CMK (cell line): ENCODE results near the gene ZNF267.
"Not testable (repeated sequence)": the region's sequence is repeated elsewhere in the genome, so short reads cannot be mapped to it uniquely, and the experiment has no call there.

ENCODE experiments used
- DNase-seq: peaks from one replicate; pipeline ENCODE4 v3.0.0-alpha.2; 2010; ENCODE audit warnings: low read depth

ZNF267 gene

DNA sequence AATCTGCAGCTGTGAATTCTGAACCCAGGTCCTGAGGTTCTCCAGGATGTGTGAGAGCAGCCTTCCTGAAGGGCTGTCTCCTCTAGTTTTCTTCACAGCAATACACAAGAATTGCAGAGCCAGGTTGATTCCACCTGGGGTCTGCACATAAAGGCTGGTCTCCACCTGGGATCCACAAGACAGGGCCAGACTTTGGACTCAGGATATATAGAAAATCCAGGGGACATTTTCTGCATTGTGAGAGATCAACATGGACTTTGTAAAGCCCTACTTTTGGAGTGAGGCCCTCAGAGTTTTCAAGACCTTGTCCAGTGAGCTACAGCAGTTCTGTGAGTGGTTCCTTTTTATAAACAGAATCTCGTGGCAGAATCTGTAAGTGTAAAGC lies 6.3 kb downstream of the ZNF267 start:
- DNase-seq: no peak

GRCh38 chr16:31880322-31880979 lies 6.8 kb downstream of the ZNF267 start:
- no peak for DNase-seq

DNA sequence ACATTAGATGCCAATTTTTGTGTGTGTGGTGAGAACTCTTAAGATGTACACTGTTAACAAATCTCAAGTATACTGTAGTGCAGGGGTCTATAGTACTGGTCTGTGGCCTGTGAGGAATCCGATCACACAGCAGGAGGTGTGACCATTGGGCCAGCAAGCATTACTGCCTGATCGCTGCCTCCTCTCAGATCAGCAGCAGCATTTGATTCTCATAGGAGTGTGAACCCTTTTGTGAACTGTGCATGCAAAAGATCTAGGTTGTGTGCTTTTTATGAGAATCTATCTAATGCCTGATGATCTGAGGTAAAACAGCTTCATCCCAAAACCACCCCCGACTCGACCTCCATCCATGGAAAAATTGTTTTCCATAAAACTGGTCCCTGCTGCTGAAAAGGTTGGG lies 12.6 kb downstream of the ZNF267 start:
- DNase-seq: no peak

DNA sequence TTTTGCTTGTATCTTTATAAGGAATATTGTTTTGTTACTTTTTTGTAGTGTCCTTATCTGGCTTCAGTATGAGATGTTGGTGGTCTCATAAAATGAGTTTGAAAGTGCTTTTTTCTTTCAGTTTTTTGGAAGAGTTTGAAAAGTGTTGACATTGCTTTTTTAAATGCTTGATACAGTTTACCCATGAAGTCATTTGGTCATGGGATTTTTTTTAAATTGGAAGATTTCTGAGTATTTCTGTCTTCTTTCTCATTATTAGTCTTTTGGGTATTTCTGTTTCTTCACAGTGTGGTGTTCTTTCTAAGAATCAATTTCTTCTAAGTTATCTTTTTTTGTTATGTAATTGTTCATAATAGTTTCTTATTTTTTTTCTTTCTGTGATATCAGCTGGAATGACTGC lies 15.1 kb downstream of the ZNF267 start:
- DNase-seq: no peak

GRCh38 chr16:31892111-31892510 lies 18.5 kb downstream of the ZNF267 start:
- not testable (repeated sequence) for DNase-seq

GRCh38 chr16:31893824-31894223 lies 20.2 kb downstream of the ZNF267 start:
- DNase-seq: no peak

DNA sequence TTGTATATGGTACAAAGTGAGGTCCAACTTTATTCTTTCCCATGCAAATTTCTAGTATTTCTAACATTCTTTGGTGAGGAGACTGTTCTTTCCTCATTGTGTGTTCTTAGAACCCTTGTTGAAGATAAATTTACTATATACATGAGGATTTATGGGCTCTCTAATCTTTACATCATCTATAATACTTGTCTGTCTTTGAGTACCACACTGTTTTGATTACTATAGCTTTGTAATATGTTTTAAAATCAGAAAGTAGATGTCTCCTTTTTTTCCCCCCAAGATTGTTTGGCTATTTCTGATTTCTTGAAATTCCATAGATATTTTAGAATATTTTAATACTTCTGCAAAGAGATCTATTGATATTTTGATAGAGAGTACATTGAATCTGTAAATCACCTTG lies 23.7 kb downstream of the ZNF267 start:
- DNase-seq: no peak

DNA sequence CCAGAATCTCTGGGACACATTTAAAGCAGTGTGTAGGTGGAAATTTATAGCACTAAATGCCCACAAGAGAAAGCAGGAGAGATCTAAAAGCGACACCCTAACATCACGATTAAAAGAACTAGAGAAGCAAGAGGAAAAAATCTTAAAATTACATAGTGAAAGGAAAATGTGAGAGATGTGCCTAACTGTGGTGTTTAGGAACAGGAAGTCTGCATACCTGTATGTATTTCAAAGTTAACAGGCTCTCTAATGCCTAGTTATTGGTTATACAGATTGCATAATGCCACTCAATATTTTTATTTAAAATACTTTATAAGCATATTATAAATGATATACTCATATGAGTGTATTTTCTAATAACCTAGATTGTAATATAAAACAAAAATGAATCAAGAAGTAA lies 25.9 kb downstream of the ZNF267 start:
- DNase-seq: no peak

- not testable (repeated sequence) for DNase-seq
These were observed 31.0 kb downstream of the ZNF267 start for GRCh38 chr16:31904571-31904970.

- DNase-seq: no peak
These were observed 40.1 kb downstream of the ZNF267 start for GRCh38 chr16:31913668-31914067.

DNA sequence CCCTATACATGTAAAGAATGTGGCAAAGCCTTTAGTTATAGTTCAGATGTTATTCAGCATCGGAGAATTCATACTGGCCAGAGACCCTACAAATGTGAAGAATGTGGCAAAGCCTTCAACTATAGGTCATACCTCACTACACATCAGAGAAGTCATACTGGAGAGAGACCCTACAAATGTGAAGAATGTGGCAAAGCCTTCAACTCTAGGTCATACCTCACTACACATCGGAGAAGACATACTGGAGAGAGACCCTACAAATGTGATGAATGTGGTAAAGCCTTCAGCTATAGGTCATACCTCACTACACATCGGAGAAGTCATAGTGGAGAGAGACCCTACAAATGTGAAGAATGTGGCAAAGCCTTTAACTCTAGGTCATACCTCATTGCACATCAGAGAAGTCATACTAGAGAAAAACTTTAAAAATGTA lies 42.5 kb downstream of the ZNF267 start:
- no peak for DNase-seq

- DNase-seq: no peak
These were observed 46.8 kb downstream of the ZNF267 start for GRCh38 chr16:31920373-31920772.

GRCh38 chr16:31951806-31952205 lies 78.2 kb downstream of the ZNF267 start:
- DNase-seq: not testable (repeated sequence)

DNA sequence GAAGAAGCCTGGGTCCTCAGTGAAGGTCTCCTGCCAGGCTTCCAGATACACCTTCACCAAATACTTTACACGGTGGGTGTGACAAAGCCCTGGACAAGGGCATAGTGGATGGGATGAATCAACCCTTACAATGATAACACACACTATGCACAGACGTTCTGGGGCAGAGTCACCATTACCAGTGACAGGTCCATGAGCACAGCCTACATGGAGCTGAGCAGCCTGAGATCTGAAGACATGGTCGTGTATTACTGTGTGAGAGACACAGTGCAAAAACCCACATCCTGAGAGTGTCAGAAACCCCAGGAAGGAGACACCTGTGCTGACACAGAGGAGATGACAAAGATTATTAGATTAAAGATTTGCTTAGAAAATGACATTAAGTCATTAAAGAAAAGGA lies 78.6 kb downstream of the ZNF267 start:
- DNase-seq: not testable (repeated sequence)

DNA sequence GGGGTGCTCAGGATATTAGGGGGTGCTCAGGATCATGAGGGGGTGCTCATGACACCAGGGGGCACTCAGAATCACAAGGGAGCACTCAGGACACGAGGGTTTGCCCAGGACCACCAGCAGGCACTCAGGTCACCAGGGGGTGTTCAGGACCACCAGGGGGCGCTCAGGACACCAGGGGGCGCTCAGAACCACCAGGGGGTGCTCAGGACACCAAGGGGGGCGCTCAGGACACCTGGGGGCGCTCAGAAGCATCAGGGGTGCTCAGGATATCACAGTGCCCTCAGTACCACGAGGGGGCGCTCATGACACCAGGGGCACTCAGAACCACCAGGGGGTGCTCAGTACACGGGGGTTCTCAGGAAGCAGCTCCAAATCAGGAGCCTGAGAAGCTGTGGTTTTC lies 82.6 kb downstream of the ZNF267 start:
- not testable (repeated sequence) for DNase-seq

DNA sequence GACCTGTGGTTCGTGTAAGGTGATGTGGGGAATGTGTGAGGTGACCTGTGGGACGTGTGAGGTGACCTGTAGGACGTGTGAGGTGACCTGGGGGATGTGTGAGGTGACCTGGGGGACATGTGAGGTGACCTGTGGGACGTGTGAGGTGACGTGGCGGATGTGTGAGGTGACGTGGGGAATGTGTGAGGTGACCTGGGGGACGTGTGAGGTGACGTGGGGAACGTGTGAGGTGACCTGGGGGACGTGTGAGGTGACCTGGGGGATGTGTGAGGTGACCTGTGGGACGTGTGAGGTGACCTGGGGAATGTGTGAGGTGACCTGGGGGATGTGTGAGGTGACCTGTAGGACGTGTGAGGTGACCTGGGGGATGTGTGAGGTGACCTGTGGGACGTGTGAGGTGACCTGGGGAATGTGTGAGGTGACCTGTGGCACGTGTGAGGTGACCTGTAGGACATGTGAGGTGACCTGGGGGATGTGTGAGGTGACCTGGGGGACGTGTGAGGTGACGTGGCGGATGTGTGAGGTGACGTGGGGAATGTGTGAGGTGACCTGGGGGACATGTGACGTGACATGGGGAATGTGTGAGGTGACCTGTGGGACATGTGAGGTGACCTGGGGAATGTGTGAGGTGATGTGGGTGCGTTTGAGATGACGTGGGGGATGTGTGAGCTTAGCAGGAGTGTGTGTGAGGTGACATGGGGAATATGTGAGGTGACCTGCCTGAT lies 86.7 kb downstream of the ZNF267 start:
- DNase-seq: not testable (repeated sequence)
